Hematopoietic multipotent progenitor cell treated with erythropoietin and hydrocortisone succinate and interleukin-3 and kit ligand, for 6 days (in vitro differentiated cells): ENCODE results near the gene ACP6.

Source experiments
- DNase-seq: peaks from one replicate; pipeline ENCODE4 v3.0.0-alpha.2; 2015

ACP6 gene

DNA sequence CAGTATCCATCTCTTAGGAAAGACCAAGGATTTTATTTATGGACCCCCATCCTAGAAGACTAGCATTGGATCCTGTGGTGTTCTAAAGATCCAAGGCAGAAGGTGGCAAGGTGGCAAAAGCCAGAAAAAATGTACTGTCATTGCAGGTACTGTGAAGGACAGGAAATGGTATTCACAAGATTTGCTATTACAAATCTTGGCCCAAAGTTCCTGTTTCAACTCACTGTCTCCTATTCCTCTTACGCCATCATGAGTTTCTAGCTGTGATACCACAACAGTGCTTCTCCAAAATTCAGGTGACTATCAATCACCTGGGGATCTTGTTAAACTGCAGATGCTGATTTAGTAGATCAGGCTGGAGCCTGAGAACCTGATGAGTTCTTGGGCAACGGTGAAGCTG, 21.4 kb downstream of the ACP6 start:
- no peak for DNase-seq

DNA sequence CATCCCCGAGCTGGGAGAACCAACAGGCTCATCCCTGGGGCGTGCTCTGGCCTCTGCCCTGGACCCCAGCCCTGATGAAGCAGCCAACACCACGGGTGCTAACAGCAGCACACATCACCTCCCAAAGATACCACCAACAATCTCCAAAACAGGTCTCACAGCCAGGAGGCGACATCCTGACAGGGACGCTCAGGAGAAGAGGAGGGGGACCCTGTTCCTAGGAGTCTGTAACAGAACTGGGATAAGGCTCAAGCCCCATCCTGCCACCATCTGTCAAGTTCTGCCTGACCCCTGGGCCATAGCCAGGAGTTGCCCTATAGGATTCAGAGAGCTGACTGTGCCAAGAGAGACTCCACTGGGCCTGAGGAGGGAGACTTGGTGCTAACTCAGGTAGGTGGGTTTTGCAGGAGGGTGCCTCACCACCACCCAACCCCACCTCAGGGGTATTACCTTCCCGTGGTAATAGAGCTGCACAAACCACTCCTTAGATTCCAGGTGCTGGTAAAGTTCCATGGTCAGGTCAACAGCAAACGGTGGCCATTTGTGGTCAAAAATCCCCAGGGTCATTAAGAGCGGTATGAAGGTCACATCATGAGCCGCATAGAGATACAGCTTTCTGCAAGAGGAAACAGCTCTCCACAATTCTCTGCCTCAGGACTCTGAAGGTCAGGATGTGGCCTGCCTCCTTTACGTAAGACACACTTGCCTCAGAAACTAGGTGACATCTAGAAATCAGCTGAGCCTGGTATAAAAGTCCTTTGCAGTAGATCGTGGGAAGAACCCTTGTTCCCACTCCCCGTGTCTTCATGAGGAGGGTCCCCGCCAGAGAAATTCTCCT, 22.3 kb downstream of the ACP6 start:
- DNase-seq: no peak

DNA sequence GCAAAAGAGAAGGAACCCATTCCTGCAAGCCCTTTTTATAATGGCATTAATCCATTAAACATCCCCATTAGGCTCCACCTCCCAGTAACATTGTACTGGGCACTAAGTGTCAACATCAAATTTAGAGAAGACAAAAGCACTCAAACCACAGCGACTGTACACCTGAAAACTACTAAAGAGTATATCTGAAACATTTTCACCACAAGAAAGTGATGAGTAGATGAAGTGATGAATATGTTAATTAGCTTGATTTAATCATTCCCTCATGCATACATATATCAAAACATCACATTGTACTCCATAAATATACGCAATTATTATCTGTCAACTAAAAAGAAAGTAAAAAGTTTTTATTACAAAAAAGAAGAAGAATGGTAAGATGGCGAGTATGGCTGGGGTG, 26.4 kb downstream of the ACP6 start:
- DNase-seq: no peak

DNA sequence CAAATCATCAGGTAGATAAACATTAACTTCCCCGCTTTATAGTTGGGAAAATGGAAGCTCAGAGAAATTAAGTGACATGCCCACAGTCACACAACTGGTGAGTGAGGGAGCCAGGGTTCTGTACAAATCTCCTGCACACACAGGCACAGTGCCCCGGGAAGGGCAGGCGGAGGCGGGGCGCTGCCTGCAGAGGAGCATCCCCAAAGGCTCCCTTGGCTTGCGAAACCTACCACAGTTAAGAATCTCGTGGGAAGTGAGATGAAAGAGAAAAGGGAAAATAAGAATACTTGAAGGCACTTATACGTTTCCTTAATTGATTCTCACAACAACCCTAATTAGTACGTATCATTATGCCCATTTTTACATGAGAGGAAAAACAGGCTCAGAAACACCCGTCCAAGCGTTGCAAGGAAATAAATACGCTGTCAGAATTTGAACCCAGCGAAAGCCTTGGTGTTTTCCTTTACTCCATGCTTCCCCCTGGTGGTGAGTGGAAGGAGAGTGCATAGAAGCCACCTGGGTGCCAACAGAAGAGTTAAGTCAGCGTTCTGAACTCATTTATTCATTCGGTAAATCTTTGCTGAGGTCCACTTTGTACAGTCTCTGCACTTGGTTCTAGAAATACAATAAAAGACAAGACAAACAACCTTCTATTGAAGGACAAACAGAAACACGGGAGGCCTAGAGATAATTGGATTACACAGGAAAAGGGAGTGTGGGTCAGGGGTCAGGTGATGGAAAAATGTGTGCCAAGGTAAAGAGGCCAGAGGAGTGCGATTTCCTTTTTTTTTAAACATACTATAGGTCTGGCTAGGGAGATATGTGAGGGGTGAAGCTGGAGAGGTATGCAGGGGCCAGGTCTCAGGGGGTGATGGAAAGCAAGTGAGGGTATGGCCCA, 28.4 kb downstream of the ACP6 start:
- DNase-seq: peak; percentile 83

DNA sequence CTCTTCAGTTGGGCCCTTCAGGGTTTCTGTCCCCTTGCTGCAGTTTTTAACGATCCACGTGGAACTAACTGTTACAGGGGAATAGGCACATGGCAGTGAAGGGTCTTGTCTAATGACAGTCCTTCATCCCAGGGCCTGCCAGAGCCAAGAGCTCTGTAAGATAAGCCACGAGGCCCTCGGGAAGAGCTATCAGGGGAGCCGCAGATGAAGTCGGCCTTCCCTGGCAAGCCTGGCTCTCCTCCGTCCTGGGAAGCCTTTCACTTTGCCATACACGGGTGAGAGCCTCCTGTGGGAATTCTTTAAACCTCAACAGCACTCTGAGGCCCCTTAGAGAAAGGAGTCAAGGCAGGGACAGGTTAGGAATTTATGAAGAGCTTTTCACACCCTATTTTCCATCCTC, 29.0 kb downstream of the ACP6 start:
- DNase-seq: no peak

DNA sequence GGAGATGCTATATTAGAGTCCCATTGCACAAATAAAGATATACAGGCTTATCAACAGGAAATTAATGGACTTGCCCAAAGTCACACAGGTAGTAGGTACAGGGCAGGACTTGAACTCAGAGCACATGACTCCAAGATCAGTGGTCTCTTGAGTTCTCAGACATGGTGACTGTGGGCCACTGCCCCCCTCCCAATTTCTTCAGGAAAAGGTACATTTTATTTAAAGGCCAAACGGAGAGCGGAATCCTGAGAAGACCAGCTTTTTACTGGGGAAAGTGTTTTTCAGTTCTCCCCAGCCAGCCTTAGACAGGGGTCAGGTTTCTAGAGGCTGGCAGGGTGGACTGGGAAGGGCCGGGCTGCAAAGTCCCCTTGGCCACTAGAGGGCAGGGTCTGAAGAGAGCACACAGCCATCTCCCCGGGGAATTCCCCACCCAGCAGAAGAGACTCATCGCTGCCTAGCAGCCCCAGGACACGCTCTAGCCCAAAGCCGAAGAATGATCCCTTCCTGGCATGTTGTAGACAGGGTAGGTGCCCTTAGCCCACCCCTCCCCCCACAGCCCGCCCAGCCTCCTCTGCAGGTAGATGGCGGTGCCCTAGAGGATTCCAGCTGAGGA, 29.7 kb downstream of the ACP6 start:
- peak; percentile 88 for DNase-seq

DNA sequence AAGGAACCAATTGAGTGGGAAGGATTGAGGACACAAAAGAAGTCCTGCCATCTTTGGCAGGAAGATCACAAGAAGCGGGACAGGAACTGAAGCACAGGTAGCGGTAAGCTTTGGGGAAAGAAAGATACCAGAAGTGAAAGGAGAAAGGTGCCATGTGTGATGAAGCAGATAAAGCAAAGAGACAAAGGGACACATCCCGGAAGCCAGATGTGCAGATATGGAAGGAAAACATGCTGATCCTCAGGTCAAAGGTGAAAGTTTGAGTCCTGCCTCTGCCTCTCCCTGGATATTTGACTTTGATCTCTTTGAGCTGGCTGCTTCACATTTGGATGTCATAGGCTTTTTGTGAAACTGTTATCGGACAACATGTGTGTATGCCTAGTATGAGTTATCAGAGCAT, 34.0 kb downstream of the ACP6 start:
- DNase-seq: no peak

DNA sequence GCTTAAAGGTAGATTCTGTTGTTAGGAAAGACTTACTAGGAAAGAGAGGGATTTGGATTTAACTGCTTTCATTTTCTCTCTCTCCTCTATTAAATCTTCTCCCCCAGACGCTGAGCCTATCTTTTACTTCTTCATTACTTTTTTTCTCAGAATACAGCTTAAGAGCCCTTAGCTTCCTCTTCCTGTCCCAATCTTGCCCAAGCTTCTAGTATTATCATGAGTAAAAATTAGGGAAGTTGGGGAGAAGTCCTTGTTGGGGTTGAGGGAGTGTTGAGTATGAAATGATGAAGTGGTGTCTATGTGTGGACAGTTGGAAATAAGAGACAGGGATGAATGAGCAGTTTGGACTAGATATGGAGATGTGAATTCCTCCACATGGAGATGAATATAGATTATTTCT, 35.0 kb downstream of the ACP6 start:
- DNase-seq: peak; percentile 56

DNA sequence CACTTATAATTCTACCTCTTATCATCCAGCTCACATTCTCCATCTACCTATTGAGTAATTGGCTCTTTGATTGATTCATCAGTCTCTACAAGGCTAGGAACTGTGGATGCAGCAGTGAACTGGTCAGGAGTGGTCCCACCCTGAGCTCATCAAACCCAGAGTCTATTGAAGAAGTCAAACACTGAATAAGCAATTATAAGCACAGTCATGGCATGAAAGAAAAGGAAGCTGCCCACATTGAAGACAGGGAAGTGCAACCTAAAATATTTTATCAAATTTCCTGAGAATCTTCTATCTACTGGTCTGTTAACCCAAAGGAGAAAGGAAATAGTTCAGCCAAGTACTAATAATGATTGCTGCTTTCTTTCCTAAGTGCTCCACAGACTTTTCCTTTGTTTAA, 35.7 kb downstream of the ACP6 start:
- no peak for DNase-seq

DNA sequence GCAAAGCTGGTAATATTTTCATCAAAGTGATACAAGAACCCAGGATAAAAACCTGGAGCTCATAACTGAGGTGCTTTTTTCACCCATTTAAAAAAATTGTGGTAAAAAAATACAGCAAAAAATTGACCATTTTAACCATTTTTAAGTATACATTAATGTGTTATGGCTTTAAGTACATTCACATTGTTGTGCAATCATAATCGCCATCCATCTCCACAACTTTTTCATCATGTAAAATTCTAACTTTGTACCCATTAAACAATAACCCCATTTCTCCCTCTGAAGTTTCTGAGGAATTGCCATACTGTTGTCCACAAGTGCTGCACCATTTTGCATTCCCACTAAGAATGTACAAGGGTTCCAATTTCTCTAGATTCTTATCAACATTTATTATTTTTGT, 36.6 kb downstream of the ACP6 start:
- DNase-seq: no peak

DNA sequence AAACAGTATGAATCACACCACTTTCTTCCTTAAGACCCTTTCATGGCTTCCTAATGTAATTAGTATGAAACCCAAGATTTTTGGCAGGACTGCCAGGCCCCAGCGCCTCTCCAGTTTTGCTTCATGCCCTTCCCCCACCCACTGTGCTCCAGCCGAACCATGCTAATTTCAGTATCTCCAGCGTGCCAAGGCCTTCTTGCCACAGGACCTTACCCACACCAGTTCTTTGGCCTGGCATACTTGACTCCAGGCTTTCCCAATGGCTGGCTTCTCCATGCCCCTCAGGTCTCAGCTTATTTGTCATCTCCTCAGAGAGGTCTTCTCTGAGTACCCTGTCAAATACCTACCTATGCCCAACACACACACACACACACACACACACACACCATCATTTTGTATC, 38.5 kb downstream of the ACP6 start:
- no peak for DNase-seq

DNA sequence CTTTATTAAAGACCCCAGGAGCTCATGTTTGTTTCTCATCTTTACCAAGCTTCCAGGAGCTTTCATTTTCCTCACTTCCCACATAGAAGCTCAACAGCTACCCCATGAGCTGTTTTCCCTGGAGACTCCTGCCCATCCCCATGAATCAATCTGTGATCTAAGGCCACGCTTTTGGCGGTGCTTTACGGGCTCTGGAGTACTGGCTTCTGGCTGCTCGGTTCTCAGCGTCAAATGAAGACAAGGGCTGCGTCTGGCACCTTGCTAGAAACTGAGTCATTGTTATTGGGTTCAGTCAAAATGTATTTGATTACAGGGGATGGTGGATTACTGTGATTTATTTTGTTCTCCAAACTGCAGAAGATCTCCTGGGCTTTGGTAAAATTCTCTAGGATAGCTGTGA, 39.9 kb downstream of the ACP6 start:
- no peak for DNase-seq

DNA sequence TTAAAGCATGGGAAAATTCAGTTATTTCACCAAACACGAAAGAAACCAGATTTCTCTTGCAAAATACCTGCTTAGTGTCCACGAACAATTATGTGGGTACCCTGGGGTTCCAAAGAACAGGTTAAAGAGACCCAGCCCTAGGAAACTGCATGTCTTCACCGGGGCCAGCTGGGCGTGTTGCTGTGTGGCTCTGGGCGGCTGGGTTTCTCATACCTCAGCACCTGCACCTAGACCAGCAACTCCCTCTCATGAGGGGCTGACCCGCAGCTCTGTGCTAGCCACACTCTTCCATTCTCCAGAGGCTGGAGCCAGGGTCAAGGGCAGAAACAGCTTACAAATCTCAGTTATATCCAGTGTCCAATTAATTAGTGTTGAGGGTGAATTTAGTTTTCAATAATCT, 40.3 kb downstream of the ACP6 start:
- DNase-seq: no peak

DNA sequence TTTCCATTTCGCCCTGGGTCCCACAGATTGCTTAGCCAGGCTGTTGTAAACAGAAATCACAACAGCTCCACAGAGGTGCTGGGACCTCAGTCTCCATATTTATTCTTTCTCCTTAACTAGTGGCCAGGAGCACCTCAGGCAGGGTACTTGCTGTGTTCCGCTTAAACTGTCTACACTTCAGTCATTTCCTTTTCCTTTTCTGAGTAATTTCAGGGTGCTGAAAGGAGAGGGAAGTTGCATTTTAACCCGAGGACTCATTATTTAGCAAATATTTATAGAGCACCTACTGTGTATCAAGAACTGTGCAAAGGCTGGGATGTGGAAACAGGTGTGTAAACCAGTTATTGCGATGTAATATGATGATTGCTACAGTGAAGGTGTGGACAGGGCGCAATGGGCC, 41.9 kb downstream of the ACP6 start:
- no peak for DNase-seq

DNA sequence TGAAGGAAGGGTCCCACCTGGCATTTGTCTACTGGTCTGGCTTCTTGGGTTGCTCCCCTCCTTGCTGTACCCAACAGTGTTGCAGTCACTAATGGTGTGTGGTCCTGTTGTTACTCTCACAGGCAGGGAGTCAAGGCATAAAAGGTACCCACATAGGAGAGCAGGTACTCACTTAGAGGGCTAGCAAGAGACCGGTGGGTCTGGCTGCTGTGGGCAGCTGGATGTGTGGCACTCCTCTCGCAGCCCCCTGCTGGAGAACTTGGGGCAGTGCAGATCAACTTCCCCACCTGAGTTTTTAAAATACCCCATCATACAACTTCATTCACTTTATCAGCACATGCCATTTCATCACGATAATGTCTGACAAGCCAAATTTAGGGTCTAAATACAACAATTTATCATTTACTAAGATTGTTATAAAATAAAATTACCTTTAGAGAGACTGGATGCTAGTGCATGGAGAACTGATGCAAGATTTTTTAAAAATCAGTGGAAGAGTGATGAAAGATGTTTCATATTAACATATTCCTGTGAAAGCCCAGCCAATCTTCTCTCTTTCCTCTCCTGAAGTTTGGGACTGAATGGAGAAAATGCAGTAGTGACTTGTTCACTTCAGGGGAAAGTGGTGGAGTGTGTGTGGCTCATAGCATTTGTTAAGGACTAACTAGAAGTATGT, 42.8 kb downstream of the ACP6 start:
- peak; percentile 77 for DNase-seq

DNA sequence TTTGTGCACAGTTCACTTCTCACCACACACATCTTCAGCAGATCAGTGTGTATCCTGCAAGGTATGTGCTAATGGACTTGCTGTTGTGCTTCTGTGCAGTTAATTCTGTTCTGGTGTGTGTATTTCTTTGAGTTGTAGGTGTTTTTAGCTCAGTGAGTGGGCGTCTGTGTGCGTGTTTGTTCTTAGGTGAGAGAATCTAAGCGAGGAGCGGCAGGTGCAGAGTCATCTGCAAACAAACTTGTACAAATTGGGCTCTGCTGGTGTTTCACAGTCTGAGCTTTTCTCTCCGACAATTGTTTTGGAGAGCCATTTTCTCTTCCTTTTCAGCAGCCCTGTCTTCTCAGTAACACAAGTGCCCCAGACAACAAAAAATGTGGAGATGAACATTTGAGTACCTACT, 43.6 kb downstream of the ACP6 start:
- no peak for DNase-seq

DNA sequence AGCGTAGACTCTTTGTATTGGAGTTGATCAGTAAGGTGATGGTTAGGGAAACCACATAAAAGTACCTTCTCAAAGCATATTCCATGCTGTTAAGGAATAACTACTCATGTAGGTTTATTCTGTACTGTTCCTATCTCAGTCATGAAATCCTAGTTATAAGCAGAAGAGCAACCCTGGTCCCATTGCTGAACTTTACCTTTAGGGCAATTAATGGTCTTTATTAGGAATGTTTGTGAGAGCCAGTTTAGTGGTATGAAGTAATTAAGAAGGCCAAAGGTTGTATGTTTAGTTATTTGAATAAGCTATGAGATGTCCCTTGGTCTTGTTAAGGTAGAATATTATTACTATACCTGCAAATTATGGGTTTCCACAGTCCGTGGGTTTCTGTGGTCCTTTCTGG, 44.0 kb downstream of the ACP6 start:
- DNase-seq: no peak

DNA sequence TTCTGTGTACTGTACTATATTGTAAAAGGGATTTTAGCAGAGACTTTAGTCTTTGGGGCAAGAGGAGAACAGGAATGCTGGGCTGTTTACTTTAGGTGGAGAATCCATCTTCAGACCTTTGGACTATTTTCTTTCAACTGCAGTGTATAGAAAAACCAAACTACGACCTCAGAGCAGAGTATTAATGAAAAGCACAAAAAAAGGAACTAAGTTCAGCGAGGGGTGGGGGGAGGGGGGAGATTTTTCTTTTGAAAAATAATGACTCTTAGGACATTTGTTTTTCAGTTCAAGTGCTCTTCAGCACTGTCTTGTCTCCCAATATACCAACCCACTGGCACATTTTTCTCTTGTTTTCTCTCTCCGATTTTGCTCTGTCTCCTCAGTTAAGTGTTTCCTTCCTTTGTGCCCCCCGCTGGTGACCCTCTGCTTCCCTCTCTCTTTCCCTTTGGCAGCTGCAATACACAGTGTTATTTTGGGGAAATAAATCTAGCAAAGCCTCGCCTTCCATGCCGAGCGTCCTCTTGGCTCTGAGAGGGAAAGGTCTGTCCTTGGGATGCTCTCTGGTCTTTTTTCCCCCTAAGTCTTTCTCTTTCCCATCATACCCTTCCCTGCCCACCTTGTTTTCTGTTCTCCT, 44.8 kb downstream of the ACP6 start:
- peak; percentile 44 for DNase-seq

DNA sequence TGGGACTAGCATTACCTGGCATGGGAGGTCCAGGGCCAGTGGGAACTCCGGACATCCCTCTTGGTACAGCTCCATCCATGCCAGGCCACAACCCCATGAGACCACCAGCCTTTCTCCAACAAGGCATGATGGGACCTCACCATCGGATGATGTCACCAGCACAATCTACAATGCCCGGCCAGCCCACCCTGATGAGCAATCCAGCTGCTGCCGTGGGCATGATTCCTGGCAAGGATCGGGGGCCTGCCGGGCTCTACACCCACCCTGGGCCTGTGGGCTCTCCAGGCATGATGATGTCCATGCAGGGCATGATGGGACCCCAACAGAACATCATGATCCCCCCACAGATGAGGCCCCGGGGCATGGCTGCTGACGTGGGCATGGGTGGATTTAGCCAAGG, 45.8 kb downstream of the ACP6 start:
- DNase-seq: no peak

DNA sequence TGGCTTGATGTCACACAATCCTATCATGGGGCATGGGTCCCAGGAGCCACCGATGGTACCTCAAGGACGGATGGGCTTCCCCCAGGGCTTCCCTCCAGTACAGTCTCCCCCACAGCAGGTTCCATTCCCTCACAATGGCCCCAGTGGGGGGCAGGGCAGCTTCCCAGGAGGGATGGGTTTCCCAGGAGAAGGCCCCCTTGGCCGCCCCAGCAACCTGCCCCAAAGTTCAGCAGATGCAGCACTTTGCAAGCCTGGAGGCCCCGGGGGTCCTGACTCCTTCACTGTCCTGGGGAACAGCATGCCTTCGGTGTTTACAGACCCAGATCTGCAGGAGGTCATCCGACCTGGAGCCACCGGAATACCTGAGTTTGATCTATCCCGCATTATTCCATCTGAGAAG, 46.3 kb downstream of the ACP6 start:
- no peak for DNase-seq

DNA sequence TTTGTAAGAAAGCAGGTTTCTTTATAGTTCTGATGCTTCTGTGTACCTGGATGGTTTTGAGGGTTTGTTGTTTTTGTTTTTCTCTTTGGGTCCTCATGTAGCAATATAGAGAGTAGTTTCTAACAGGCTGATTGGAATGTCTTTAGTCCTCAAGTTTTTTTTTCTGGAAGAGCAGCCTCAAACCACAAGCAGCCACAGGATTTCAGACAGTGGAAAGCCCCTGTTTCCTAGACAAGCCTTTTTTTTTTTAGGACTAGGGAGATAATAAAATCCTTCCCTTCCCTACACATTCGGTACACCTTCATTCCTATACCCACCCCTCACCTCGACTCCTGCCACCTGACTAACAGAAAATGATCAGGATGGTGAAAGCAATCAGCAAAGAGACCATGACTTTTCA, 47.6 kb downstream of the ACP6 start:
- DNase-seq: no peak

DNA sequence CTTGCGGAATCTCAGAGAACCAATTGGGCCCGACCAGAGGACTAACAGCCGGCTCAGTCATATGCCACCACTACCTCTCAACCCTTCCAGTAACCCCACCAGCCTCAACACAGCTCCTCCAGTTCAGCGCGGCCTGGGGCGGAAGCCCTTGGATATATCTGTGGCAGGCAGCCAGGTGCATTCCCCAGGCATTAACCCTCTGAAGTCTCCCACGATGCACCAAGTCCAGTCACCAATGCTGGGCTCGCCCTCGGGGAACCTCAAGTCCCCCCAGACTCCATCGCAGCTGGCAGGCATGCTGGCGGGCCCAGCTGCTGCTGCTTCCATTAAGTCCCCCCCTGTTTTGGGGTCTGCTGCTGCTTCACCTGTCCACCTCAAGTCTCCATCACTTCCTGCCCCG, 49.8 kb downstream of the ACP6 start:
- no peak for DNase-seq

DNA sequence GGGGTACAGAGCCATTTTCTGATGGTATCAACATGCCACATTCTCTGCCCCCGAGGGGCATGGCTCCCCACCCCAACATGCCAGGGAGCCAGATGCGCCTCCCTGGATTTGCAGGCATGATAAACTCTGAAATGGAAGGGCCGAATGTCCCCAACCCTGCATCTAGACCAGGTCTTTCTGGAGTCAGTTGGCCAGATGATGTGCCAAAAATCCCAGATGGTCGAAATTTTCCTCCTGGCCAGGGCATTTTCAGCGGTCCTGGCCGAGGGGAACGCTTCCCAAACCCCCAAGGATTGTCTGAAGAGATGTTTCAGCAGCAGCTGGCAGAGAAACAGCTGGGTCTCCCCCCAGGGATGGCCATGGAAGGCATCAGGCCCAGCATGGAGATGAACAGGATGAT, 50.6 kb downstream of the ACP6 start:
- DNase-seq: no peak
